ENCODE data around the gene TMEM11. TPM values are rescaled to one million over a fixed set of nuclear protein-coding genes. Genes with fewer than 3 reads are reported as not detected.

TMEM11 gene
- polyA plus RNA-seq, 2 of the 4 experiments (the other 2 are of a cell fraction), result 57.7 to 61.0 TPM

- no peak for TF ChIP-seq ESRRA (IDR thresholded peaks at IDR 0.05; ENCODE audit: borderline replicate concordance, low read length)
Measured at GRCh38 chr17:21252796-21253645, 39.1 kb upstream of the TMEM11 start, which contains the start of gene NATD1 (continued).

- Histone ChIP-seq H3K9me3 (no peaks in the 10 kb centered on the region), H3K4me3 (peak overlapping the region; percentile 77), H3K4me1 (peaks cover 10% of the 10 kb centered on the region), H3K27ac (peak overlapping the region; percentile 52 to 77; a peak in 5 of 6 replicates), H3K4me2 (peak overlapping the region; percentile 92)
- POLR2A ChIA-PET, result interaction anchor here (1.1 to 2.1 kb wide), 3 partner anchors 24 to 209 kb away, joined by 3 to 7 read pairs (median 6); partner anchors contain the start of genes TMEM11 and USP22
- FAIRE-seq (no peak), ATAC-seq (no peak; a peak in 1 of 6 replicates), DNase-seq (ENCODE audit: low read depth in 1 of 2, low spot score in 1 of 2) (no peak)
- CTCF ChIA-PET, result interaction anchor here (0.6 to 8.2 kb wide), 7 partner anchors 8 to 962 kb away, joined by 3 to 52 read pairs (median 4); no protein-coding TSS in a partner anchor
- WGBS (ENCODE audit: missing lambda C conversion rate), result 52% methylated on average over 10 of the region's 12 CpGs
- TF ChIP-seq HEYL (CRISPR knock-in tag; IDR thresholded peaks at IDR 0.05) (no peak), HMGXB4 (CRISPR knock-in tag; IDR thresholded peaks at IDR 0.05; ENCODE audit: borderline replicate concordance) (no peak), EHF (CRISPR knock-in tag; IDR thresholded peaks at IDR 0.05) (no peak), HOXA7 (CRISPR knock-in tag; IDR thresholded peaks at IDR 0.05) (no peak), CTCF (IDR thresholded peaks at IDR 0.05) (no peak), CHD4 (IDR thresholded peaks at IDR 0.05; ENCODE audit: borderline replicate concordance) (no peak), RNF2 (IDR thresholded peaks at IDR 0.05; ENCODE audit: borderline replicate concordance, low read depth) (no peak), EHMT2 (IDR thresholded peaks at IDR 0.05; ENCODE audit: low read depth) (no peak), NPAS2 (CRISPR knock-in tag; IDR thresholded peaks at IDR 0.05; ENCODE audit: borderline replicate concordance) (no peak), TP53 (CRISPR knock-in tag; IDR thresholded peaks at IDR 0.05) (no peak), MAX (IDR thresholded peaks at IDR 0.05) (no peak), KDM5A (IDR thresholded peaks at IDR 0.05) (no peak), HOXB13 (CRISPR knock-in tag; IDR thresholded peaks at IDR 0.05; ENCODE audit: low read depth) (no peak), BHLHE40 (IDR thresholded peaks at IDR 0.05; ENCODE audit: low read depth, low read length) (no peak), BCL3 (IDR thresholded peaks at IDR 0.05) (no peak), MAFK (IDR thresholded peaks at IDR 0.05; ENCODE audit: partially characterized antibody) (no peak), USF2 (IDR thresholded peaks at IDR 0.05) (no peak), CHD2 (IDR thresholded peaks at IDR 0.05; ENCODE audit: low read length, partially characterized antibody) (no peak), PBX3 (IDR thresholded peaks at IDR 0.05) (no peak)
Measured at GRCh38 chr17:21252289-21252795, 38.4 kb upstream of the TMEM11 start.

Data from A549 (cell line).